Body of pancreas (tissue), 4 donors: ENCODE measurements around the gene AFDN.

ENCODE experiments used
- CTCF ChIP-seq, 7 experiments: fragments of 450-650 bp in 4 of 7; fragments of 200-600 bp in 3 of 7; sonication (generic) in 3 of 7; IDR thresholded peaks; one replicate each; pipeline ENCODE4 v1.5.1; 2016 to 2019; ENCODE audit warnings: antibody characterized with exemption in 7 of 7
- POLR2A ChIP-seq, 3 donors: fragments of 450-650 bp; IDR thresholded peaks; one replicate each; pipeline ENCODE4 v1.6.1; 2016; ENCODE audit warnings: antibody characterized with exemption in 3 of 3, mild to moderate bottlenecking in 2 of 3

GRCh38 chr6:167825332-167826229 lies 1.1 kb upstream of the AFDN start:
- TF ChIP-seq CTCF (IDR thresholded peaks at IDR 0.05), result peak in 1 of 7 experiments; percentile 12
- peak; percentile 38 to 63 (median 58) for TF ChIP-seq POLR2A (IDR thresholded peaks at IDR 0.05)
